Activated CD4-positive, alpha-beta T cell treated with anti-CD3 and anti-CD28 coated beads, Interleukin-2, Interleukin-4, amounts not matched to agents 100 ng/mL and 50 ng/mL, durations not matched to agents 16 hours and 8 hours (primary cell): Measurements from ENCODE around the gene C11orf24.
A peak's percentile ranks its signal among the peaks of the same experiment; 100 is the strongest.
"Not testable (repeated sequence)": the region's sequence is repeated elsewhere in the genome, so short reads cannot be mapped to it uniquely, and the experiment has no call there.

Experiments used
- DNase-seq: peaks from one replicate; pipeline ENCODE4 v3.0.0-alpha.2; 2020; ENCODE audit warnings: low spot score

C11orf24 gene

DNA sequence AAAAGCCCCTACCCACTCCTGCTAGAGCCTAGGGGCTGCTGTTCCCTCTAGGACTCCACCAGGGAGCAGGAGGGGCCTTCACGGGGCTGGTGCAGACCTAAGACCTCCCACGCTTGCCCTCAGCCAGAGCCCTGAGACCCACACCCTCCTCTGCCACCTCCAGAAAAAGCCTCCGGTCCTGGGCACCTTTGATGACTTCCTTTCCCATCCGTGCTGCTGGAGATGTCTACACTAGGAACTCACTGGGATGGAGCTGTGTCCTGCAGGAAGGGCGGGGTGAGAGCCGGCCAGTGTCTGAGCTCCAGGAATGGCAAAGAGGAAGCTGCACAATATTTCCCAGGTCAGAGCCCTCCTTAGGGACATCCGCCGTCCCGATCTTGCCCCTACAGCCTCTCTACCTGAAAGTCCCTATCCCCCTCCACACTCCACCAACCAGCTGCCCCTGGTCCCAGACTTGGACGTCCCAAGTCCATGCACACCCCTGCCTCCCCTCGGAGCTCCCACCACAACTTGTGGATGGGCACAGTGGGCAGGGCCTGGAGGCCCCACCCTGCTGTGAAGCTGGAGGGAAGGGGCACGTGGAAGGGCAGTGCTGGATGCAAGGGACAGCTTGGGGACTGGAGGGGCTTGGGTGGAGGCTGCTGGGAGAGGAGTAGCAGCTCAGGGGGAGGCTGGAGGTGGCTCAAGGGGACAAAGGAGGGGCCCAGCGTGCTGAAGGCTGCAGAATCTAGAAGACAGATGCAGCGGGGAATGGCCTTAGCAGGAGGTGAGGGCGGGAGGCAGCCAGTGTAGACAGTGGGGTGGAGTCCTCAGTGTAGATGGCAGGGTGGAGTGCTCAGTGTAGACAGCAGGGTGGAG, 27.1 kb upstream of the C11orf24 start:
- no peak for DNase-seq

DNA sequence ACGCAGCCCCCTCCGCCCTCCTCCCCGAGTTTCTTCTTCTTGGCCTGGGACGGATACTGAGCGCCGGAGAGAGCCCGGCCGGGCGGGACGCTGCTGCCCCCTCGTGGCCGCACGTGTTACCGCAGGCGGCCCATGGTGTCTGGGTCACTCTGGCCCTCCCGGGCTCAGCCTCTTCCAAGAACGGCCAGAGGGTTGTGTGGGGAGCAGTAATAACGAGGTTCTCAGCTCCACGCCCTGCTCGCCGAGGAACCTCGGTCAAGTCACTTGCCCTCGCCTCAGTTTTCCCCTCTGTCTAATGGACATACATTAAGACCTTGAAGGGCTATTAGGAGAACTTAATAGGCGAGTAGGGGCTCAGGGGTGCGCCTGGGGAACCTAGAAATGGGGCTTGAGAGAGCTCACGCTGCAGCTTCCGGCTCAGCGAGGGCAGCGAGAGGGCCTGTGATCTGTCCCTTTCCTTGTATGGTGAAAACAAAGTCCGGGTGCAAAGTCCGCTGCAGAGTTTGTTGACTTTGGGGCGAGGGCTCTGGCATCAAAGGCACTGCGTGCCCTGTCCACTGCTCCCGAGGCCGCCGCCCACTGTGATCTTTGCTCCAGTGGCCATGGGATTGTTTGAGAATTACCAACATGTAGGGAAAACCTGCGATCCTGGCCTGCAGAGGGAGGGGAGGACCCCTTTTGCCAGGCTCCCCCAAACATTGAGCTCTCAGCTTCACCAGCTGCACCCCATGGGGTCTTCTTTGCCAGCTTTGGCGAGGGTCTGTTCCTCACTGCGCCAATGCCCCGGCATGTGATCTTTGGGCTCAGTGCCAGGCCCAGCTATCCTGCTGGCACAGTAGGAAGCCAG, 26.3 kb upstream of the C11orf24 start:
- peak; percentile 75 for DNase-seq

GRCh38 chr11:68297494-68297811, 25.7 kb upstream of the C11orf24 start:
- no peak for DNase-seq

GRCh38 chr11:68297052-68297378, 25.2 kb upstream of the C11orf24 start:
- DNase-seq = no peak

DNA sequence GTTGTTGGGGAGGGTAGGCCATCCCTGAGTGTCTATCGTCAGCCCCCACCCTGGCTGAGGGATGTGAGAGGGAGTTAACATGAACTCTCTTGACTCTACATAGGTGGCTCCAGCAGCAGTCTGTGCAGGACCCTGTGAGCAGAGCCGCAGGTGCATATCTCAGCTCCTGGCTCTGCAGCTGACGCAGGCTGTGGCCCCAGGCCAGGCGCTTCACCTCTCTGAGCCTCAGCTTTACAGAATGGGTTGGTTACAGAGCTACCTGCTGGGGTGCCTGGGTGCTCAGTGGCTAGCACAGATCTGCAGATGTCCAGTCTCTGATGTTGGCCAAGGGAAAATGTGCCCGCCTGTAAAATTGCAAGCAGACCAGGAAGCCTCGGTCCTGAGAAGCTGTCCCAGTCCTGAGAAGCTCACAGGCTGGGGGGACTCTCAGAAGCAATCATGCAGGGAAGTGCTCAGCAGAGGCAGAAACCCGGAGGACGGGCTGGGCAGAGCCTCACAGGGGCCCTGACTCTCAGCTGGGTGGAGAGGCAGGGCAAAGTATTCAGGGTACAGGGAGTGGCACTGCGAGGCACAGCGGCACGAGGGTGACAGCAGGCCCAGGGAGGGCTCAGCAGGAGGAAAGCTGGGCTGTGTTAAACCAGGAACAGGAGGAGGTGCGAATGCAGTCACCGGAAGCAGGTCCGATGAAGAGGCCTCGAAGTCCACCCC, 24.7 kb upstream of the C11orf24 start:
- no peak for DNase-seq

DNA sequence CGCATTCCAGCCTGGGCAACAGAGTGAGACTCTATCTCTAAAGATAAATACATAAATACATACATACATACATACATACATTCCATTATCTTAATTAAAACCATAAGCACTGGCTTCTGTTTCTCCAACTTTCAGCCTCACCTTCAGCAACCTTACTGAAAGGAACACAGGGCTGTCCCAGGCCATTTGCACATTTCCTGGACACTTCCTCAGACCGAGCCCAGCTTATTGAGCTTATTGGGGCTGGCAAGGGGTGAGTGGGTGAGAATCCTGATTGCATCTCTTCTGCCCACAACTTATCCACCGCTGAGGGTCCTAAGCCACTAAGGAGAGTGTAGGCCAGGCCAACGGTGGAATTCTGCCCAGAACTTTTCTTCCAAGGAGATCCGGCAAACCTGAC, 24.2 kb upstream of the C11orf24 start:
- DNase-seq = no peak

- DNase-seq = no peak
Measured at GRCh38 chr11:68295271-68295670, 23.5 kb upstream of the C11orf24 start.

DNA sequence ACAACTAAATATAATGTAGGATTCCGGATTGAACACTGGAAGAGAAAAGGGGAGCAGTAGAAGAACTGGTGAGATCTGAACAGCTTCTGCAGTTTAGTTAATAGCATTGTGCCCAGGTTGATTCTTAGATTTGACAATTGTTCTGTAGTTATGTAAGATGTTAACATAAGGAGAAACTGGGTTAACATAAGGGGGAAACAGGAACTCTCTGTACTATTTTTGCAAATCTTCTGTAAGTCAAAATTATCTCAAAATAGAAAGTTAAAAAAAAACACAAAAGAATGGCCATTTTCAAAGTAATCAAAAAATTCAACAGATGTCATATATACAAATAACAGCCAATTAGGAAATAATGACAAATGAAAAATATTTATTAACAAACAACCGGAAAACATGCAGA, 21.9 kb upstream of the C11orf24 start:
- DNase-seq = no peak

- DNase-seq = no peak
Measured at GRCh38 chr11:68289456-68289855, 17.7 kb upstream of the C11orf24 start.

- no peak for DNase-seq
Measured at GRCh38 chr11:68287419-68287818, 15.6 kb upstream of the C11orf24 start.

- not testable (repeated sequence) for DNase-seq
Measured at GRCh38 chr11:68284588-68284987, 12.8 kb upstream of the C11orf24 start.

DNA sequence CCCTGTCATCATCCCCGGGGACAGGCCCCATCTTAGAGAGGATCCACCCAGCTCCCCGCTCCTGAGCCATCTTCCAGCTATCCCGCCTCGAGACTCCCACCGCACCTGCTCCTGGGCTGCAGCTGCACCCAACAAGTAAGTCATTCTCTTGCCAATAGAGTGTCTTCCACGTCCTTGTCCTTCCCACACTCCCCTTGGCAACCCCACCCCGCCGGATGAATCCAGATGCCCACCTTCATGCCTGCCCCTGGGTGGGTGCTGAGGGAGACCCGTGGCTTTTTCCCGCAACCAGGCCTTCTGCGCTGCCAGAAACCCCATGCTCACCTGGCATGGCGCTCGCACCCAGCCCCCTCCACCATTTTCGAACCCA, 11.1 kb upstream of the C11orf24 start:
- DNase-seq = no peak

DNA sequence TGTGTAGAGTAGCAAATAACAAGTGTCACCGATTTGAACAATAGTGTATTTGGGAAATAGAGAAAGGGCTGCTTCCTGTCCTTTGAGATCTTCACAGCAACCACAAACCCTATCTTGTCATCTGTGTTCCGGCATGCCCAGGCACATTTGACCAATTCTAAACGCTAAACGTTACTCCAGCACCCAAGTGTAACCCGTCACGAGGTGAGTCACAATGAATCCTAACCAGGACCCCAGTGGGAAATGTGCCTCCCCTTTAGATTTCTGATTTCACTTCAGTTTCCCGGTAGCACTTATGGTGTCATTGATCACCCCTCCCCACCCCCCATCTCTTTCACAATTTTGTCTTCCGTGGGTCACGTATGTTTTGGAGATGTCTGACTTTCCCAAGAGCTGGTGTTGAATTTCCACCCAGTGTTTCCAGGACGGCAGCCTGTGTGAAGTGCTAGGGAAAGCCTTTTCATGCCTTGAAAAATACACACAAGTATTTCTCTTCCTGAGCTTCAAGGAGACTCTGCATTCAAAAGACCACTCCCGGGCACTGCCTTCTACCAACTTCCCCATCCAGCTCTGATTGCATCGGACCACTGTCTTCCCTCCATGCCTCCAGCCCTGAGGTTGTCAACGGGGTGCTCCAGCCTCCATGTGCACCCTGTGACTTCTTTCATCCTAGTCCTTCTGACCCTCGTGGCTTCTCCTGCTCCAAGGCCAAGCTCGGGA, 10.5 kb upstream of the C11orf24 start:
- DNase-seq = peak; percentile 81

- DNase-seq = no peak
Measured at GRCh38 chr11:68279676-68280075, 7.9 kb upstream of the C11orf24 start.

- no peak for DNase-seq
Measured at GRCh38 chr11:68276861-68277260, 5.1 kb upstream of the C11orf24 start.

GRCh38 chr11:68275721-68276507, 4.1 kb upstream of the C11orf24 start:
- DNase-seq = no peak

- no peak for DNase-seq
Measured at GRCh38 chr11:68274306-68274705, 2.5 kb upstream of the C11orf24 start.

DNA sequence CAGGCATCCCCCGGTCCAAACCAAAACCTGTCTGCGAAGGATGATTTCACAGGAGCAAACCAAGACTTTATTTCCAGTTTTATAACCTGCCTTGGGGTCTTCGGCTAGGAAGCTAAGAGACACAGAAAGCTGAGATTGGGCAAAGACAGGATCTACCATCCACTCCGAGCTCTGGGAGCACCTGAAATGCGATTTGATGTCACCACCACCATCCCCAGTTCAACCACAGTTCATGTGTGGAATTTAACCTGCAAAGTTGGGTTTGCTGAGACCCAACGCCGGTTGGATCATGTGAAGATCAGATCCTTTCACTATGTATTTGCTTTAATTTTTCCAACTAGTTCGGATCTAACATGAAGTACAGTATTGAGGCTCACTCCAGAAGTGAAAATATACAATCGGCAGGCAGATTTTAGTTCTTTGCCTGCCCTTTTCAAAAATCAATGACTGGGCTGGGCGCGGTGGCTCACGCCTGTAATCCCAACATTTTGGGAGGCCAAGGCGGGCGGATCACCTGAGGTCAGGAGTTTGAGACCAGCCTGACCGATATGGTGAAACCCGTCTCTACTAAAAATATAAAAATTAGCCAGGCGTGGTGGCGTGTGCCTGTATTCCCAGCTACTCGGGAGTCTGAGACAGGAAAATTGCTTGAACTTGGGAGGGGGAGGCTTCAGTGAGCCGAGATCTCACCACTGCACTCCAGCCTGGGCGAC, 1.4 kb upstream of the C11orf24 start:
- no peak for DNase-seq

DNA sequence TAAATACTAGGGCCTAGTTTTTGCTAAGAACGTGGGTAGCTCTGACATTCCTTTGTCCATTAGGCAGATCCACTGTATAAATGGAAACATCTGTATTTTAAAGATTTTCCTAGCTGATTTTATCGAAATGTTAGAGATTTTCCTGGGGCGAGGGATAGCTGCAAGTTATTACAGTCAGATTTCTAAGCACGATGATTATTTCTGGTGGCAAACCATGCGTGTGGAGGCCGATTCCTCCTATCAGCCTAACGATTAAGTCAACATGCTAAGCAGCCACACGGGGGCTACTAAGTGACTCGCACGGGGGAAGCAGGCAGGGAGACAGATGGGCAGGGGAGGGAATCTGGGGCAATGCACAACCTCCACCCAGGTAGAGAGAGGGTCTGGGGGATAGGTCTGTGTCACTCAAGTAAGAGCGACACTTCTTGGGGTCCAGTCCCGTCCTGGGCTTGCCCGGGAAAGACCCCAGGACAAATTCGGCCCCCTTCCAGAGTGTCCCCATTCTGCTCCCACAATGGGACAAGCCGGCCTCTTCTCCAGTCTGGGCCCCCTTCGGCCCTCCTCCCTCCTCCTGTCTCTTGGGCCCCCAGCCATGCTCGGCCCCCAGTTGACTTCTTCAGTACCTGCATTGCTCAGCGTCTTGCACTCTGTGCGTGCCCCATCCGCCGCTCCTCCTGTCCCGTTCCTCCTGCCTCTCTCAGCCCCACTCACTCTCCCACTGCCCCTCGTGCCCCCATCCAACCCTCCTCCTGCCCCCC, 571 bp downstream of the C11orf24 start:
- peak; percentile 66 for DNase-seq
